GM18861 (cell line): ENCODE measurements around the gene PIK3C3.
"Not testable (repeated sequence)": the region's sequence is repeated elsewhere in the genome, so short reads cannot be mapped to it uniquely, and the experiment has no call there.

Experiments
- ATAC-seq: cut with Tn5 transposase; IDR thresholded peaks from one replicate; pipeline ENCODE4 v1.9.1; 2021; ENCODE audit not compliant: unreplicated experiment

Gene PIK3C3

DNA sequence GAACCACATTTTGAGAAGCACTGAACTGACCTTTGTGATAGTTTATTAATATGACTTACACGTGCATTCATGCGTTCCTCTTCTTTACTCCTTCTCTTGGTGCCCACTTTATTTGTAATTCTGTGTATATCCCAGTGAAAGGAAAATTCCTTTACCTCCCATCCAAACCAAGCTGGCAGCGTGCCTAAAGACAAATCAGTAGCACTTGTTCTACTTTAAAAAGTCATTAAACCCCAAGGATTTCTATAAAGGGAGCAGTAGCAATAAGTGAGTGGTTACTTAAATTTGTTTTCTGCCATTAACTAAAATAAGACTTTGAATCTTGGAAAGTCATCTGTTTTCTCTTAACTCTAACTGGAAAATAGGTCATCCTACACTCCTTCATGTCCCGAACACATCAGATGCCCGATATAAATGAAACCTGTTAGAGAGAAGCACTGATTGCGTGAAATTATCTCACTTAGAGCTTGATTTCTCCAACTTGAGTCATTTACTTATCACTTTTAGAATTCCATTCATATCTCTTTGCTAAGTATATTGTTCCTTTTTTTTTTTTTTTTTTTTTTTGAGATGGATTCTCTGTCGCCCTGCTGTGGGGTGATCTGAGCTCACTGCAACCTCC is 10.7 kb downstream of the PIK3C3 start:
- no peak for ATAC-seq

DNA sequence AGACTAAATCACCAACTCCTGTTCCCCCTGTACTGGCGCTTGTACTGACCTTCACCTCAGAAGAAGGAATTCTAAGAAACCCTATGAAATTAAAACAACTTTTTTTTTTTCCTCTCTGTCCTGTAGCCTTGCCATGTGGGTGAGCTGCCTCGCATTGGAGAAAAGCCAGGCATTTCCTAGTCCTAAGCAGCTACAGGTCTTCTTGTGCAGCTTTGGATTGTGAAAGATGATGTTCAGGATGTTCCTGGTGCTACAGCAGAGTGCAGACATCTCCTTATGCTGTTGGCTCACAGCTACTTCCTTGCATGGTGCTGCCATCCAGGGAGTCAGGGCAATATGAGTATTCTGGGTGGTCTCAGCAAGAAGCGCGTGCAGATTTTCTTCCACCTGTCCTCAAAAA is 11.9 kb downstream of the PIK3C3 start:
- no peak for ATAC-seq

DNA sequence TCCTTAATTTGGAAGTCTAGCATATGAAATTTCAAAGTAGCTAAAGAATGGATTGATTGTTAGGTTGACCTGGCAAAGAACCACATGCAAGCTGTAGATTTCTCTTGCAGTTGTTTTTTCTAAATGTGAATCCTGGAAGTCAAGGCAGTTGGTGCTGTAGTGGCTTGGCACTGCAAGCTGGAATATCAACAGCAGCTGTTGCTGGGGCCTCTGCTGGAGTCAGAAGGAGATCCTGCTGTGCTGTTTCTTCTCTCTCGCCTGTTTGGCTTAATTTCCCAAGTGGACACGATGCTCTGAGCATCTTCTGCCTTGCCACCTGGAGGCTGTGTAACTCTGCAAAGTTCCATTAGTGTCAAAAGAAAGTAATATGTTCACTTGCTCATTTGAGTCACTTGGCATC is 12.6 kb downstream of the PIK3C3 start:
- ATAC-seq: no peak

DNA sequence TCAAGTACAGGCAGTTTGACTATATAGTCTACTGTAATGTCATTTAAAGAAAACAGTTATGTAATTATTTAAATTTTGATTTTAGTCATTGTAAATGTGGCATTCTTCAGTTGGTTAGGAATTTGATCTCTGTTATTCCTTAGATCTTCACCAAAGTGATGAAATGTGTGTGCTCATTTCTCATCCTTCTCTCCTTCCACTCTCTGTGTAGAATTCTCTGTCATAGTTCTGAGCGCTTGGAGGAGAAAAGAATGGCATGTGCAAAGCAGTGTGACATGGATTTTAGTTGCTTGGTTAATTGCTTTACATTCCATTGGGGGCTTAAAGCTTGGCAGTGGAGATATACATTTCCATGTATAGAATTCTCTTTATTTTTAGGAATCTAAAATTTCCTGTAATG is 14.8 kb downstream of the PIK3C3 start:
- ATAC-seq: no peak

DNA sequence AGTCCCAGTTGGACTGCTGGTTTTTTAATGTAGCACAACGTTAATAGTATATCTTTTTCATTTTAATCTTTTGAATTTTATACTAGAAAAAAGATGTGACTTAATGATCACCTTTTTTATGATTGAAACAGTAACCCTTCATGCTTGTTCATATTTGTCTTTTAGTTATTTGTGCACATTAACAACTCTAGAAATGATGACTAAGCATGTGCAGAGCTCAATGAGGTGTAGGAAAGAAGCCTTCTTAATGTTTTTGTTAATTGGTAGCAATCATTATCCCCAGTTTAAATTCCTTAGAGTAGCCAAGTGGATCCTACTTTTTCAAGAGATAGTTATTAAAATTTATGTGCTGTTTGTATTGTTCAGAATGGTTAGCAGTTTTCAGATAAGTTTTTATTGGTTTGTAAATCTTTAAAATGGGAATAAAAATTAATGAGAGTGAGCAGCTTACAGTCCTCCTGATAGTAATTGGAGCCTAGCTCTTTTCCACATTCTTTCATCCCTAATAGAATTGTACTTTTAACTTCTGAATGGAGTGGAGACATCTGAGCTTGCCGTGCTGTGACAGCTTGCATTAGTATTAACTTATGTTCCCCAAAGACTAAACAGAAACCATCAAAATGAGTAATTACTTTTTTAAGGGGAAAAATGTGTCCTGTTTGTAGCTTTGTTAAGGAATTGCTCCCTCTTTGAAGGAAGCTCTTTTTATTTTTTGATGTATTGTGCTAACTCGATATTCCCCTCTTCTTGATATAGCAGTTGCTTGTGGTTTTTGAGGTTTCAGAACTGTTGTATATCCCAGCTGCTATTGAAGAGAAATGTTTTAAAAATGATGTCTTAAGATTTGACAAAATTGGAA is 17.3 kb downstream of the PIK3C3 start:
- ATAC-seq: no peak

DNA sequence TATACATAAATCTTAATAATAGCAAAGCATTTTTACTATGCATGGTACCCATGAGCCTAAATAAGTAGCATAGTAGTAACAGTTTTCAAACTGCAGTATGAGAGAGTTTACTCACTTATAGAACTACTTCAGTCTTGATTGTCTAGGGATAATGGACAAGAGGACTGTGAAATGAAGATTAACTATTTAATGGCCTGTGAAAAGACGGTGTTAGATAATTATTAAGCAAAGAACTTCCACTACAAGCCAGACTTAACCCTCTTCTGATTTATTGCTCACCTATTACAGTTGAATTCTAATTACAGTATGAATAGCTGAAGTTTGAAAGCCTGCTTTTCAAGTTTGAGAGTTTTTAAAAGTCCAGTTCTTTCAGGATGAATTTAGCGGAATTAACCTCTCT is 18.9 kb downstream of the PIK3C3 start:
- peak; percentile 62 for ATAC-seq

DNA sequence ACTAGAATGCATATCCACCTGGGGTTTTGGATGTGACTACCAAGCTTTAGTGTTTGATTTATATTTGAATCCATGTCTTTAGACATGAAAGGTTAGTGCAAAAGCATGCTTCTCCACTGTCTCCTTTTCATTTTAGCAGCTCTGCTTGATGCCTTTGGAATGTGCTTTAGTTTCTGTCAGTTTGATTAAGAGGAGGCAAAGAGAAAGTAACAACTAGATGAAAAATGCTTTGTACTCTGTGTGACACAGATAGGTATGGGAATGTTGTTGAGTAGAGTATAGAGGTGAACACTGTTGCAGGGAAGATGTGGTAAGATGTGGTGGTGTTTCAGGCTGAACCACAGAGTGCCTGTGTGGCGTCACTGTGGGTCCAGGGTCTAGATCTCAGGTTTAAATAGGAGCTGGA is 19.8 kb downstream of the PIK3C3 start:
- no peak for ATAC-seq

DNA sequence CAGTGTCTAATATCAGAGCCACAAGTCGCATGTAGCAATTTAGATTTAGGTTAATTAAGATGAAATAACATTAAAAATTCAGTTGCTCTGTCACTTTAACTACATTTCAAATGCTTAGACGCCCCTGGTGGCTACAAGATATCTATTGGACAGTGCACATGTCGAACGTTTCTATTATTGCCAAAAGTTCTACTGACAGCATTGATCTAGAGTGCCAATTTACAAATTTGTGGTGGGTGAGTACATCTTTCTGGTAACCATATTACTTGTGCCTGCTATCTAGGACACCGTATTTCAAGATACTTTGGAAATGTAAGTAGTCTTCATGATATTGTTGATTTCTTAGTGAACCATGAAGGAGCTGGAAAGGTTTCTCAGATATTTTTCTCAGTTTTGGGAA is 20.2 kb downstream of the PIK3C3 start:
- no peak for ATAC-seq

DNA sequence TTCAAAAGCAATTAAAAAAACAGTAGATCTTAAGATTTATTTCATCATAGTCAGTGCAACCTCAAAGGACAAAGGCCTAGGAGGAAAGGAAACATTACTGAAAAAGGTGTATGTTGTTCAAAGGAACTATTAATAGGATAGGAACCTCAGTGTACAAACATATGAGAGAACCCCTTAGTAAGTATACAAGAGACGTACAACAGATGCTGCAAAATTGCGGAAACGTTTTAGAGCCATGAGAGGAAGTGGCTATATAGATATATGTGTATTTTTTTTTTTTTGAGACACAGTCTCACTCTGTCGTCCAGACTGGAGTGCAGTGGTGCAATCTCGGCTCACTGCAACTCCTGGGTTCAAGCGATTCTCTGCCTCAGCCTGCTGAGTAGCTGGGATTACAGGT is 22.2 kb downstream of the PIK3C3 start:
- ATAC-seq: no peak

DNA sequence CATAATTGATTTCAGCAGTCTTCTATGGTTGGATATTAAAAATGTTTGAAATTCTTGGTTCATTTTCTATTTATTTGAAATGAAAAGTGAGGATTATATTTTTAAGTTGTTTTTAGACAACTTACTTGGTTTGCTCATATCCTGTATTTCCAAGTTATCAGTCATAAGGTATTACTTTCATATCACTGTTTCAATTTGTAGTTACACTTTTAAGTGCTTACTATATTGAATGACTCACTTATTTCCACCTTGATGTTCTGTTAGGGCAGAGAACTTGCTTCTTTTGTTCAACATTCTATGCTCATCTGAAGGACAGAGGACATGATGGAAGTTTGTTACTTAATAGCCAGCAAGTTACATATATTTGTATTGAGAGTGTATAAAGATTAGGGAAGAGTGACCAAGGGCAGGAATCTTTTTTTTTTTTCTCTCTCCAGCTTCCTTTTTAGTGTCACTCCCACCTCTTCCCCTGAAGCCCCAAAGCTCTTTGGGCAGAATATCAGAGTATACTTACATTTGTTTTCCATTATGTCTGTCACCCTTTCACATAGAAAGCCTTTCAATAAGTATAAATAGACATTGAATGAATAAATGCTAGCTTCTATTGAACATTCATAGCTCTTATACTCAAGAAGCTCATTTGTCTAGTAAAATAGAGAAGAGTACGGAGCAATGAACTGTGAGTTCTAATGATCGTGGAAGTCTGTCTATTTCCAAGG is 28.1 kb downstream of the PIK3C3 start:
- ATAC-seq: peak; percentile 96

DNA sequence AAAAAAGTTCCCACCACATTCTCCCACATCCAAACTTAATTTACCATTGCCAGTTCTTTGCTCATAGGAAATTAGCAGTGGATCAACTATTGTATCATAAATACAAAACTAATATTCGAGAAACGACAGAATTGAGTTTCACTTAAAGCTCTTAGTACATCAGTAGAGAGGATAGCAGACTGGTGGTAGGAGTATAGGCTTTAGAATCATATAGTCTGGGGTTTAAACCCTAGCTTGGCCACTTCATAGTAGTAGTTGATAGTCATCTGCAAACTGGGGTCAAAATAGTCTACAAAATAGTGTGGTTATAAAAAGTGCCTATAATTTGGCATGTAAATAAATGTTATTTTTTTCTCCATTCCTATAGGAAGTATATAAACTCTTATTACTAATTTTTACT is 30.9 kb downstream of the PIK3C3 start:
- ATAC-seq: no peak

DNA sequence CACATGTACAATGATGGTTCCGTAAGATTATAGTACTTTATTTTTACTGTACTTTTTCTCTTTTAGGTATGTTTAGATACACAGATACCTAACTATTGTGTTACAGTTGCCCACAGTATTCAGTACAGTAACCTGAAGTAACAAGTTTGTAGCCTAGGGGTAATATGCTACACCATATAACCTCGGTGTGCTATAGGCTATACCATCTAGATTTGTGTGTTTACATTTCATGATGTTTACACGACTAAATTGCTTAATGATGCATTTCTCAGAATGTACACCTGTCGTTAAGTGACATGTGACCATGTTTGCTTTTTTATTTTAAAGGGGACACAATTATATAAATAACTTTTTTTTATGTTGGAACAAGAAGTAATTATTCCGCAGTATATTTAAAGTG is 34.5 kb downstream of the PIK3C3 start:
- ATAC-seq: no peak

DNA sequence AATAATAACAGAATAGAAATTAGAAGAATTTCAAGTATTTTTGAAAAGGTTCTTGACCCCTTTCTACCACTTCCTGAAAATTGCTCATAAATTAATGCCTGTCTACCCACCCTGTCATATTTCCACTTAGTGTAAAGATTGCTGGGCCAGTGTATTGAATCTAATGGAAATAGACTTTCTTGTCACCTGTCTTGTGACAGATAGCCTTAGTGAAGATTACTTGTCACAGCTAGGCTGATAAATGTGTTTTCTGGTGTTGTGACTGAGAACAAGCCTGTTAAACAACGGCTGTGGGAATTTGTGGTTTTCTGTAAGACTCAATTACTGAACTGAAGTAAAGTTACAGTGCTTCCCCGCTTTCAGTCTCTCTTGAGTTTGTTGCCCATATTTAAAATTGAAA is 37.0 kb downstream of the PIK3C3 start:
- peak; percentile 85 for ATAC-seq

DNA sequence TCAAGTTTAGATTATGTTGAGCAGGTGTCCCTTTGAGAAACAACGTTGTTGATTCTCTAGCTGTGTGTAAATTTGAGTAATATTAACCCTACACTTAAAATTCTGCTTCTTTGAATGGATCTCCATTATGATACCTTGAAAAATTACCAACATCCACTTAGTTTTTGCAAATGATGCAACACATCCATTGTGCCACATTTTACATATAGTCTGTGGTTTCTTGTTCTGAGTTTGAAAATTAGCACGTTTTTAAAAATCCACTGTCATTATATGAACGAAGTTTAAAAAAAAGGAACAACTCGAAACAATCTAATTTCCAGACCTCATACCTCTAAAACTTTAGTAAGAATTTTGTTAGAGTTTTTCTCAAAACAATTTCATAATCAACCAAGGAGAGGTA is 37.7 kb downstream of the PIK3C3 start:
- ATAC-seq: no peak

DNA sequence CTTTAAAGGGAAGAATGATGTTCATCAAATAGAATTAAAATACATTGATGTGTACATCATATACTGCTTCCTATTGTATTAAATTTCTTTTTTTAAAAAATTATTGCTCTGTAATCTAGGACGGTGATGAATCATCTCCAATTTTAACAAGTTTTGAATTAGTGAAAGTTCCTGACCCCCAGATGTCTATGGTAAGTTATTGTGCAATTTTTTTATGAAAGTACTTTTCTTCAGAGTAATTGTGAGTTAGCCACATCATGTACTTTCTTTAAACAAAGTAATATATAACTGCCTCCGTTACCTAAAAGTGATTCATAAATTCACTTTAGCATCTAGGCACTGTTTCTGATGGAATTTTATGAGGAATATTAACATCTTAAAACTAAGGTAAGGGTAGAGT is 38.1 kb downstream of the PIK3C3 start:
- ATAC-seq: no peak

DNA sequence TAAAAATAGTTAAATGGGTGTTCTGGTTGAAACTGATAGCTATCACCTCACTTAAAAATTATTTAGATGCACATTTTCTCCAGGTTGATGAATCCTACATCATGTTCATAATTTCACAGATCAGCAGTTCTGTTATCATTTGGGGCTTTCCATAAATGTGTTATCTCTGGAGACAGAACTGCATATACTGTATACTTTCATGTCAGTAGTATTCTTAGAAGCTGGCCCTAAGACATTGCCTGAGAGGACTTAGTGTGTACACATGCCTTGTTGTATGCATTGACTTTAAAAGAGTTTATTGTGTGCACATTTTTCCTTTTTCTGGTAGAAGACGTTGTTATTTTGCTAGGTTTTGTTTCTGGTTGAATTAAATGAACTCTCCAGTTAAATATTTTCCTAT is 41.0 kb downstream of the PIK3C3 start:
- no peak for ATAC-seq

DNA sequence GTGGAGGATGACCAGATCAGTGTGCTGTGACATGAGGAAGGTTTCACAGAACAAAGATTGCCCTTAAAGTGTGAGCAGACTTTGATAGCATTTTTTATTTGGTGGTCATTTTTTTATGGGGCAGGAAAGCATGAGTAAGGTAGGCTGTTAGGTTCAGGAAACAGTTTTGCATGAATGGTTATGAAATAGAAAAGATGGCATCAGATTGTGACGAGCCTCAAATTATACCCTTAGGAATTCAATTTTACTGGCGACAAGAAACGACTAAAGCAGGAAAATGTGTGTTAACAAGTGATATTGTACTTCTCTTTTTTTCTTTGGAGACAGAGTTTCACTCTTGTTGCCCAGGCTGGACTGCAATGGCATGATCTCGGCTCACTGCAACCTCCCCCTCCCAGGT is 44.7 kb downstream of the PIK3C3 start:
- no peak for ATAC-seq

DNA sequence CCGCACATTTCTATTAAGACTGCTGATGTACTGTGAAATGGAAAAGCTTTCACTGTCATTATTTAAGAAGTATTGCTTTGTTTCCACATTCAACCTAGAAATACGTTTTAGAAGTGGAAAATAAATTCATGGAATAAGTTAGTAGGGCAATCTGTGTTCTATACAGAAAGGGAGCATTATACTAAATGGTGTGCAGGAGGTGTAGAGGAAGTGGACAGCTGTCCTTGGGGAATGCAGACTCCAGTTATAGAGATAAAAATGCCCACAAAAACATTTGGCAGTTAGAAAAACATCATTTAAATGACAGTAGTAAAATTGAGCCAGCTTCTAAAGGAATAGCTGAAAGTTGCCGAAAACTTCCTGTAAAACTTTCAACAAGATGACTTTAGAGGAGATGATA is 46.8 kb downstream of the PIK3C3 start:
- ATAC-seq: no peak

DNA sequence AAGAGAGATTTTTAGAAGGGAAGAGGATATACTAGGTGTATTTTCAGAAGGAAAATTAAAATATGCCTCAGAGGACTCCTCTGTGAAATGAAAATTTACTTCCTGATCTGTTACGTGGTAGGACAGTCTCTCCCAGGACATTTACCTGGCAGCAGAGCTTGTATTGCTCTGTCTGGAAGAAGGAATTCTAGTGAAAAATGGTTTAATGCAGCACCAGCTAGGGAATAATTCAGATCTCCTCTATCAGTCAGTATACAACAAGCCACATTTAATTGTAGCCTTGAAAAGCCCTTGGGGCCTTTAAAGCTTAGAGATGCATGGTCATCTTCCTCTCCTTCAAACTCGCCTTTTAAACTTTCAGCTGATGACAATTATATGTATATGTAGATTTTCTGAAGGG is 49.6 kb downstream of the PIK3C3 start:
- no peak for ATAC-seq

DNA sequence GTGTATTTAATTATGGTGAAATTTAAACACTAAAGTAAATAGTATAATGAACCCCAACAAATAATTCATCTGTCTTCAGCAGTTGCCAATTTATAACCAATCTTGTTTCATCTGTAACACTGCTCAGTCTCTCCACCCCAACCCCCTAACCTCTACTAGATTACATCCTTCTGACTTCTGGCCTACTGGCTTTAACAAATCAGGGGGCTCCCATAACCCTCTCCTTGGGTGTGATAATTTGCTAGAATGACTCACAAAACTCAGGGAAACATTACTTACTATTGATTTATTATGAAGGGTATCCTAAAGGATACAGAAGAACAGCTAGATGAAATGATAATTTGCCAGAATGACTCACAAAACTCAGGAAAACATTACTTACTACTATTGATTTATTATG is 50.7 kb downstream of the PIK3C3 start:
- no peak for ATAC-seq

DNA sequence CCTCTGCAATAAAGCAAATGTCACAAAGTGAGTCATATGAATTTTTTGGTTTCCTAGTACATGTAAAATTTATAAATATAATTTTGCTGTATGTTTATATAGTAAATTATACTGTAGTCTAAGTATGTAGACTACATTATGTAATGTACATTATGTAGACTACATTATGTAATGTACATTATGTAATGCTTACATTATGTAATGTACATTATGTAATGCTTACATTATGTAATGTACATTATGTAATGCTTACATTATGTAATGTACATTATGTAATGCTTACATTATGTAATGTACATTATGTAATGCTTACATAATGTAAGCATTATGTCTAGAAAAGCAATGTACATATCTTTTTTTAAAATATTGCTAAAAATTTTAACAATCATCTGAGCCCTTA is 54.4 kb downstream of the PIK3C3 start:
- ATAC-seq: not testable (repeated sequence)

DNA sequence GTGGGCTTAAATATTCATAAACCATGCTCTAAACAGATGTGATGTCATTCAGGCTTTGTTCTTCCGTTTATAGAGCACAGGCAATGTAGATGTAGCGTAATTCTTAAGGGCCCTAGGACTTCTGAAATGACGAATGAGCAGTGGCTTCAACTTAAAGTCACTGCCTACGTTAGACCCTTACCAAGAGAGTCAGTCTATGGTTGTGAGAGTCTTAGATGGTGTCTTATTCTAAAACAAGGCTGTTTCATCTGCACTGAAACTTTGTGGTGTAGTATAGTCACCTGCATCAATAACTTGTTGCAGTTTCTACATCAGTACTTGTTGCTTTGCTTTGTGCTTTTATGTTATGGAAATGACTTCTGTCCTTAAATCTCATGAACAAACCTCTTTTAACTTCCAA is 56.0 kb downstream of the PIK3C3 start:
- peak; percentile 99 for ATAC-seq
